Fibroblast of skin of left quadriceps (primary cell): Measurements from ENCODE around the gene SLC45A2.
"Not testable (repeated sequence)": the region's sequence is repeated elsewhere in the genome, so short reads cannot be mapped to it uniquely, and the experiment has no call there.

ENCODE experiments used
- DNase-seq, 2 experiments: peaks; one replicate each; pipeline ENCODE4 v3.0.0-alpha.2; 2013; ENCODE audit warnings: low read depth in 2 of 2

SLC45A2 gene

GRCh38 chr5:33969572-33970452 lies 14.7 kb downstream of the SLC45A2 start:
- peak; percentile 32 to 41 for DNase-seq

DNA sequence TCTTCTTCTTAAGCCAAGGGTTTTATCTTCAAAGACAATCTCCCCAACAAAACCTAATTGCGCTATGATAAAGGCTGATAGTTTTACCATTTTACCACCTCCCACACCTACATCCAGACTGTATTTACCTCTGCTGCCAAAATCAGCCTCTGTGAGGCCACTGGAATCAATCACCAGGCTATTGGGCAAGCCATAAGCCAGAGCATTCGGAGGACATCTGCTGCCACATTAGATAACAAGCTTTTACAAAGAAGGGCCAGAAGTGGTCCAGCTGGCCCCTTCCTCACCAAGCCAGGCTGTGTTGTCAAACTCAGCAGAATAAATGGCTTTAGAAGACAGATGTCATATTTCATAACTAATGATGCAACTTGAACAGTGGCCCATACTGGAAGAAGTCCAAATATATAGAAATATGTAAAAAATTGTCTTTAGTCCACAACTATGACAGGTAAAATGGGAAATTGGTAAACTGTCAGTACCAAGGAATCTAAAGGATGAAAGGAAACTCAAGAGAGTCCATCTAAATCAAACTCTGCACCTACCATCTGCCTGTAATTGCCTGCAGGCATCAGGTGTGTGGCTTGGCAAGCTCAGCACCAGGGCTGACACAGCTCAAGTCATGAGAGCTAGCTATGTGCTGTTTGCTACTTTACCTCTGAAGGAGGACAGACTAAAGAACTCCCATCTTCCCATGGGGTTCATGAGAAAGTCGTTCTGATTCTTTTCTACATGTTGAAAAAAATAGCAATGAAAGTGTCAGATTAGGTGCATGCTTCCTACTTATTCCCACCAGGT lies 16.1 kb downstream of the SLC45A2 start:
- DNase-seq = no peak

GRCh38 chr5:33966805-33967204 lies 17.7 kb downstream of the SLC45A2 start:
- no peak for DNase-seq

DNA sequence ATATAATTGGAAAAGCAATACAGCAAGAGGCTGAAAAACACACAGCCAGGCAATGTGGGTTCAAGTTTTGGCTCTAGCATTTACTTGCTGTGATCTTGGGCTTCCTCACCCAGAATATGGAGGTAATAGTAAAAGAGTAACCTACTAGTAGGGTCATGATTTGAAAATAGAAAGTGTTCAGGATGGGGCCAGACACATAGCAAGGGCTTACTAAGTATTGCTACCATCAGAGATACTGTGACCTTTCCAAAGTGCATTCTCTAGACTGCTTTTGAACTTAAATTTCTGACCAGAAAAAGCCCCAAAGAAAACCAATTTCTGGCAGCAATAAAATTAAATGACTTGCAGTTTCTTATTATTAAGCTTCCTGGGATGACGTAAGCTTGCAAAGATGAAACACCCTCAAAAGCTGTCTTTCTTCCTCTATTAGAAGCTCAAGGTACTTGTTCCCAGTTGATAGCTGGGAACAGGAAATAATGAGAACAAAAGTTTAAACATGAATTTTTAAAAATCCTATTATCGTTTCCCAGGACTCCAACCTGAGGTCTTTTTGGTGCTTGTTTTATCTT lies 20.3 kb downstream of the SLC45A2 start:
- DNase-seq = peak in 1 of 2 experiments; percentile 7

DNA sequence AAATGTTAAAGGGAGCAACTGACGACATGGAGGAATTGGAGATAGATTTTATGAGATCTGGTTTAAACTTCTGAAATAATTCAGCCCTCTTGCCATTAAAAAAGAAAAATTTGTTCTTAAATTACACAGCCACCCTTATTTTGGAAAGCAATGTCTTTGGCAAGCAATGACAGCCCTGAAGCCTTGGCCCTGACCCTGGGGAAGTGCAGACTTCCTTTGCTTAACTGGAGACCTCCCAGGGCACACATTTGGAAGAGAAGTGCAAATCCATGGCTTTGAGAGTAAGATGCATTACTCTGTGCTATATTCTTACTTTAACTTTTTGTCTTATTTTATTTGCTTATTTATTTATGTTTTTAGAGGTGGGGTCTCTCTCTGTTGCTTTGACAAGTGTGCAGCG lies 26.3 kb downstream of the SLC45A2 start:
- no peak for DNase-seq

DNA sequence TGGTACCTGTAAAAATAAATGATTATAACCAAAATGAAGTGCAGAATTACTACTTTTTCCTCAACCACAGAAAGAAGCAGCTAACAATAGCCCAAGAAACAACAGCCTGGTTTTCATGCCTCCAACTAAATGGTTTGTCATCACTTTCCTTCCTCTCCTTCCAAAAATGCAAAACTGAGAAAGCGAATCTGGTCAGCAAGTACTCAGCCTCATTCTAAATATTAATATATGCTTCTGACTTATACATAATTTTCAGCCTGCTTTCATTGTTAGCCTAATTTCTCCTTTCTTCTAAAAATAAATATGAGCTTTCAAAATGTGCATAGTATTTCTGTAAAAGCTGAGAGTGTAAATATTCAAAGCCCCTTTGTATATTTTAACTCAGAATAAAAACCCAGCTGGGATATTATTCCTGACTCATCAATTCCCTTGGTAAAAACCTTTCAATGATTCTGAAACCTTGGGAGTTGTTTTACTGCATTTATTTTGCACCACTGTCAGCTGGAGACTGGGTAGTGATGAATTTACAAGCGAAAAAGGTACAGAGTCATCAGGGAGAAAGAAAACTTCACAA lies 26.8 kb downstream of the SLC45A2 start:
- DNase-seq = no peak

DNA sequence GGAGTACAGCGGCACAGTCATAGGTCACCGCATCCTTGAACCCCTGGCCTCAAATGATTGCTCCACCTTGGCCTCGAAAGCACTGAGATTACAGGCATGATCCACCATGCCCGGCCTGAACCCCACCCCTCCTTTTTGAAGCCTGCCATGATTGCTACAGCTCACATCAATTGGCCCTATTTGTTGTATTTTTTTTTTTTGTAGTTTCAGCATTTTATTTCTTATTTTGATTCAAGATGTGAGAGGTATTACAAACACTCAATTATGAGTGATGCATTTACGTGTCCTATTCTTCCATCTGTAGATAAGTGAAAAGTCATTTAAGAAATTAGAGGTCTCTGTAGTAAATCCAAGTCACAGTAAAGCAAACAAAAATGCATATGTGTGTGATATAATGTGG lies 32.3 kb downstream of the SLC45A2 start:
- DNase-seq = not testable (repeated sequence)

DNA sequence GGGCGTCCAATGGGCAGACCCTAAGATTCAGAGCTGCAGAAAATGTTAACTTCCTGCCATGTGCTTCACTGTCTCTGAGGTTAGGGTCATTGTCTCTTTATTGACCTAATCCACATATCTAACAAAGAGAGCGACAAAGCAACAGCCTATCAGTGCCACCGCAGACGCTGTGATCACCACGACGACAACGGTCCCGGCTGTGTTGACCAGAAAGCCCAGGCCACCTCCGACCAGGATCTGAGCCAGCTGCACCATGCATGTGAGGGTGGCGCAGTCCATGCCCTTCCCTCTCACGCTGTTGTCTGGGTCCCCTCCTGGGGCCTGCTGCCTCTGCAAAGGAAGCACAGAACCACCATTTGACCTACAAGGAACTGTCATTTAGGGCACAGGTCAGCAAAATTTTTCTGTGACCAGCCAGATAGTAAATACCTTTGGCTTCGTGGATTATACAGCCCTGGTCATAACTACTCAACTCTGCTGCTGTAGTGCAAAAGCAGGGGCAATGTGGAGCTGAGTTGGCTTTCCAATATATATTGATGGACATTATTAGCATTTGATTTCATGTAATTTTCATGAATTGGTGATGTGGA lies 39.9 kb downstream of the SLC45A2 start:
- DNase-seq = no peak

GRCh38 chr5:33941090-33941489 lies 43.4 kb downstream of the SLC45A2 start:
- no peak for DNase-seq

DNA sequence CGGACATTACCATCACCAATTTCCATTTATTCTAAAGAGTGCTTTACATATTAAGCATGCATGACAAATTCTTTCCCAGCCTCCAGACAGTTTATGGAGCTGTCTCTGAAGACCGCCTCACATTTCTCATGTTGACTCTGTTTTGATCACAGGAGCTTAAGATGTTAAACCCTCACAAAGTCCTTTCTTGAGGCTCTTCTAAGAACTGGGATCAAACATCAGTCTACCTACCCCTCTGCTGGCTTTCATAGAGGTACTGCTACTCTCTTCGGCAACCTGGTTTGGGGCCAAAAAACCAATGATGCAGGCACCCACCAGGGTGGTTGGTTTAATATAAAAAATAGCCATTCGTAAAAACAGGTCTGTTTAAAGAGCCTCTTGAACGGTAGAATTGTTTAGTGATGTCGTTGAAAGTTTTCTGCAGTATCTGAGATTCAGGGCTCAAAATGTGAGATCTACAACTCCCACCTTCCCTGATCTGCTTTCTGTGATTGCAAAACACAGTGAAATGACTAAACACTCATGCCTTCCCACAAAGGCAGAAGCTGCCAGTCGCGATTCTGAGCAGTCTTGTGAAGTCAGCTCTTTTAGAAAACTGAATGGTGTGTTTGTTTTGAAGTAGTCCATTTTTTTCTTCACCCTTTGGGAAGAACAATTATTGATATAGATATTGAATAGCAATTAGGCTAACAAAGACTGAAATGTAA lies 44.8 kb downstream of the SLC45A2 start:
- DNase-seq = no peak

- DNase-seq = no peak
Observed at GRCh38 chr5:33938881-33939280, 45.6 kb downstream of the SLC45A2 start.

DNA sequence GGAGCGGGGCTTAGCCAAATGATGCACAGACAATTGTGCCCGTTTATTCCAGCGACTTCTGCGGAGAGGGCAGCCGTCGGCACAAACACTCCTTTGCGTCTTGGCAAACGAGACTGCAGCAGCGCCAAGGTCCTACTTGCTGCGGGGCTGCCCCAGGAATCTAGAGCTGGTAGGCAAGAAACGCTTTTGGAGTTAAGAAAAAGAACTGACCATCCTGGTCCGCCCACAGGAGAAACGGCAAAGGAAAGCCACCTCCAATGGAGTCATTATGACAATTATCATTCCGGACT lies 46.0 kb downstream of the SLC45A2 start:
- no peak for DNase-seq

DNA sequence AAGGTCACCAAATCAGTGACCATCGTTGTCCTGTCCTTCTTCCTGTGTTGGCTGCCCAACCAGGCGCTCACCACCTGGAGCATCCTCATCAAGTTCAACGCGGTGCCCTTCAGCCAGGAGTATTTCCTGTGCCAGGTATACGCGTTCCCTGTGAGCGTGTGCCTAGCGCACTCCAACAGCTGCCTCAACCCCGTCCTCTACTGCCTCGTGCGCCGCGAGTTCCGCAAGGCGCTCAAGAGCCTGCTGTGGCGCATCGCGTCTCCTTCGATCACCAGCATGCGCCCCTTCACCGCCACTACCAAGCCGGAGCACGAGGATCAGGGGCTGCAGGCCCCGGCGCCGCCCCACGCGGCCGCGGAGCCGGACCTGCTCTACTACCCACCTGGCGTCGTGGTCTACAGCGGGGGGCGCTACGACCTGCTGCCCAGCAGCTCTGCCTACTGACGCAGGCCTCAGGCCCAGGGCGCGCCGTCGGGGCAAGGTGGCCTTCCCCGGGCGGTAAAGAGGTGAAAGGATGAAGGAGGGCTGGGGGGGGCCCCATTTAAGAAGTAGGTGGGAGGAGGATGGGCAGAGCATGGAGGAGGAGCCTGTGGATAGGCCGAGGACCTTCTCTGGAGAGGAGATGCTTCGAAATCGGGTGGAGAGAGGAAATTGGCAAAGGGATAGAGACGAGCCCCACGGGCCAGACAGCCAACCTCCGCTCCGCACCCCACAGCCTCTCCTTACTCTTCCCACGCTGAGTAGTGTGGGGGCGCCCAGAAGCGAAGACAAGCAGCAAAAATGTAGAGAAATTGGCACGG lies 46.6 kb downstream of the SLC45A2 start:
- DNase-seq = no peak

GRCh38 chr5:33937017-33937706 lies 47.3 kb downstream of the SLC45A2 start:
- no peak for DNase-seq

GRCh38 chr5:33936381-33937016 lies 48.0 kb downstream of the SLC45A2 start, which contains the start of gene RXFP3:
RXFP3 (plus strand) TSS chr5:33936386; CDS start chr5:33936741, 355 bp downstream.
- no peak for DNase-seq

DNA sequence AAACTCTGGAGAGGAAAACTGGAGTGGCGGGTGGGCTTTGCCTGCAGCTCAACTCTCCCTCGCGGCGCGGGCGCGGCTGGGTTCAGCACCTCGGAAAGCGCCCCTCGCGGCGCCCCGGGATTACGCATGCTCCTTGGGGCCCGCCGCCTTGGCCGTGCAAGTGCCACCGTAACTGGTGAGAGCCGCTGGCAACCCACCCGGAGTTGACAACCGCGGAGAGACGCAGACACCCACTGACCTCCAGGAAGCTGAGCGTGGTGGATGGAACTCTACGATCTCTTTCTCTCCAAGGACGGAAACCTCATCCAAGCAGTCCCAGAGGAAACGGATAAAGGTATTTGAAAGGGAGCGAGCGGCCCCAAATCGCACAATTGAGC lies 48.5 kb downstream of the SLC45A2 start:
- DNase-seq = peak in 1 of 2 experiments; percentile 12

- peak in 1 of 2 experiments; percentile 9 for DNase-seq
Observed at GRCh38 chr5:33934176-33934575, 50.3 kb downstream of the SLC45A2 start.

DNA sequence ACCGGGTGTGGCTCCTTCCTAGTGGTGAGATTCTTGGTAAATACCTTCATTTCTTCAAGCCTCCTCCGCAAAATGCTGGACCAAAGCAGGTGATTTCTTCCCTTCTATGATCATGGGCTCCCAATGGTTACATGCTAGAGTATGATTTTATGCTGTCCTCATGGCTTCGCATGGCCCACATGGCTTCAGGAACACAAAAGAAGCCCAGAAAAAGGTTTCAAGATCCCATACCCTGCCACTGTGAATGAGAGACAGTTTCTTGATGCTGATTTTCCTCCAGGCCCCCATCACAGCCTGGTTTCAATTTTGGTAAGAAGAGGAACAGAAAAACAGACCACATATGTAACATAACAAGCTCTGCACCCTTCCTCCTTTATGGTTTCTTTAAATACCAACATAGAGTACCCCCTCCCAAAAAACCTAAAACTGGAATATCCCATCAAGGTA lies 50.7 kb downstream of the SLC45A2 start:
- no peak for DNase-seq

DNA sequence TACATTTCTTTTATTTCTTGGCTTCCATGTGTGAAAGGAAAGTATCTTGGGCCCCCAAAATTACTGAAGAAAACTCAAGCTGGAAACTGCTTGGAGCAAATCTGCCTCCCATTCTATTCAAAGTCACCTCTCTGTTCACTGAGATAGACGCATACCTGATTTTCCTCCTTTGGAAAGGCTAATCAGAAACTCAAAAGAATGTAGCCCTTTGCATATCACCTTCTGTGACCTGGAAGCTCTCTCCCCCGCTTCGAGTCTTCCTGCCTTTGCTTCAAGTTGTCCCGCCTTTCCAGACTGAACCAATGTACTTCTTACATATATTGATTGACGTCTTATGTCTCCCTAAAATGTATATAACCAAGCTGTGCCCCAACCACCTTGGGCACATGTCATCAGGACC lies 53.4 kb downstream of the SLC45A2 start:
- no peak for DNase-seq
